Tibial nerve (tissue), 4 donors: ENCODE measurements around the gene CMSS1.

Experiments used
- CTCF ChIP-seq, 5 experiments: fragments of 200-600 bp in 3 of 5; fragments of 450-650 bp in 2 of 5; sonication (generic) in 3 of 5; IDR thresholded peaks; one replicate each; pipeline ENCODE4 v1.5.1; 2016 to 2019; ENCODE audit warnings: antibody characterized with exemption in 5 of 5, mild to moderate bottlenecking in 3 of 5, moderate library complexity in 2 of 5
- EP300 ChIP-seq, 2 donors: sonication (generic); formaldehyde crosslinking; IDR thresholded peaks; one replicate each; pipeline ENCODE4 v1.6.1; 2017; ENCODE audit warnings: antibody characterized with exemption in 2 of 2, mild to moderate bottlenecking in 1 of 2
- POLR2A ChIP-seq, 2 donors: fragments of 450-650 bp; IDR thresholded peaks; one replicate each; pipeline ENCODE4 v1.6.1; 2017; ENCODE audit warnings: antibody characterized with exemption in 2 of 2, mild to moderate bottlenecking in 2 of 2, moderate library complexity in 2 of 2

GRCh38 chr3:100206687-100207086, 389.0 kb downstream of the CMSS1 start:
- TF ChIP-seq CTCF (IDR thresholded peaks at IDR 0.05): no peak
- no peak for TF ChIP-seq POLR2A (IDR thresholded peaks at IDR 0.05)
- no peak for TF ChIP-seq EP300 (IDR thresholded peaks at IDR 0.05)
